ENCODE results near the gene AUTS2. TPM values are rescaled to one million over a fixed set of nuclear protein-coding genes. Genes with fewer than 3 reads are reported as not detected.

The AUTS2 gene
- total RNA-seq, 1 donor from 2014 or later = 94.1 TPM

DNA sequence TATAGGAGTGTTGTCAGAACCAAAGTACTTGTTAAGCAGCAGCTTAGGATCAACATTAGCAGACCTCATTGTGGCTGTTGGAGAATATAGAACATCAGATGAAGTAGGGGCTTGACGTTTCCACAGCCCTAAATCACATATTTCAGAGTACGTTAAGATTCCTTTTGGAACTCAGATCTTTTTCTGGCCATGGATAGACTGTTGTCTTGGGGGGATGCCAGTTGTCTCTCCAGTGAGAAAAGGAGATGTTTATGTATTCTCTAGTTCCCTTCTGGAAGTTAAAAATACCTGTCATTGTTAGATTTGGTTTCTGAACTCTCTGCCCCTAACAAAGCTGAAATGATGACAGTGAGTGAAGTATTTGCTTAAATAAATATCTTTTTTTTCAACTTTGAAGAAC lies 191.3 kb downstream of the AUTS2 start:
- peaks cover 40% of the 10 kb centered on the region for H3K4me1 Mint-ChIP-seq (ENCODE audit: unreplicated experiment)
- H3K36me3 Mint-ChIP-seq = no peaks in the 10 kb centered on the region
- H3K4me3 Mint-ChIP-seq = no peak overlapping the region
- no peaks in the 10 kb centered on the region for H3K27me3 Mint-ChIP-seq
- H3K9me3 Mint-ChIP-seq = no peaks in the 10 kb centered on the region
- TF ChIP-seq, protein P1, sequence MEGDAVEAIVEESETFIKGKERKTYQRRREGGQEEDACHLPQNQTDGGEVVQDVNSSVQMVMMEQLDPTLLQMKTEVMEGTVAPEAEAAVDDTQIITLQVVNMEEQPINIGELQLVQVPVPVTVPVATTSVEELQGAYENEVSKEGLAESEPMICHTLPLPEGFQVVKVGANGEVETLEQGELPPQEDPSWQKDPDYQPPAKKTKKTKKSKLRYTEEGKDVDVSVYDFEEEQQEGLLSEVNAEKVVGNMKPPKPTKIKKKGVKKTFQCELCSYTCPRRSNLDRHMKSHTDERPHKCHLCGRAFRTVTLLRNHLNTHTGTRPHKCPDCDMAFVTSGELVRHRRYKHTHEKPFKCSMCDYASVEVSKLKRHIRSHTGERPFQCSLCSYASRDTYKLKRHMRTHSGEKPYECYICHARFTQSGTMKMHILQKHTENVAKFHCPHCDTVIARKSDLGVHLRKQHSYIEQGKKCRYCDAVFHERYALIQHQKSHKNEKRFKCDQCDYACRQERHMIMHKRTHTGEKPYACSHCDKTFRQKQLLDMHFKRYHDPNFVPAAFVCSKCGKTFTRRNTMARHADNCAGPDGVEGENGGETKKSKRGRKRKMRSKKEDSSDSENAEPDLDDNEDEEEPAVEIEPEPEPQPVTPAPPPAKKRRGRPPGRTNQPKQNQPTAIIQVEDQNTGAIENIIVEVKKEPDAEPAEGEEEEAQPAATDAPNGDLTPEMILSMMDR (conservative IDR thresholded peaks at IDR 0.05) = no peak
- H3K27ac Mint-ChIP-seq = no peak overlapping the region
- DNase-seq (ENCODE audit: extremely low spot score, unreplicated experiment) = no peak

DNA sequence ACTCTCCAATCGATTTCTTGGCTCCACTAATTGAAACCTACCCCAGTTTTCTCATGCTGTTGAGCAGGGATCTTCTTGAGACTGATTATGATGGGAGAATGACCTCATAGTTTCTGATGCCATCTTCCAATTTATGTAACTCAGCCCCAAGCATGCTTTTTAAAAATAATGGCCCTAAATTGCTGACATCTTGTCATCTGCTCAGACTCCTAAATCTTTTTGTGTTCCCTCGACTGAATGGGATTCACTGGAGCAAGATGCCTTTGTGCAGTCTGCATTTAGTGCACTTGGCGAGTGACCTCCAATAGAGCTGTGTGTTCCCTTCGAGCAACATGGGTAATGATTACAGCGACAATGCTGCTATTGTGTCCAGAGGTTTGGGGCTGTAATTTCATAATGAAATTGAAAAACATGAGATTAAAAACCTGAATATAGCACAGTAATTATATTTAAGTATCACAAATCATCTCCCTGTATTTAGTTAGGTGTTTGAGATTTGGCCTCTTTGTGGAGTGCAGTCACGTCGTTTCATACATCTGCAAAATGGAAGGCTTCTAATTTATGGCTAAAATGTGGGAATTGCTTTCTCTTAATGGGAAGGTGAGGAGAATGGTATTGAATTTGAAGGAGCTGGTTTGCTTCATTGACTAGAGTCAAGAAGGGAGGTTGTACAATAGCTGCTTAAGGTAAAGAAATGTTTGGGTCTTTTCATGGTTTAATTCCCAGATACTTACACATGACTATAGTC lies 192.9 kb downstream of the AUTS2 start:
- H3K36me3 Mint-ChIP-seq = no peaks in the 10 kb centered on the region
- H3K27ac Mint-ChIP-seq = no peak overlapping the region
- H3K4me3 Mint-ChIP-seq = no peak overlapping the region
- H3K9me3 Mint-ChIP-seq = no peaks in the 10 kb centered on the region
- no peaks in the 10 kb centered on the region for H3K27me3 Mint-ChIP-seq
- H3K4me1 Mint-ChIP-seq (ENCODE audit: unreplicated experiment) = peaks cover 40% of the 10 kb centered on the region
- TF ChIP-seq, protein P1 (conservative IDR thresholded peaks at IDR 0.05) = no peak
- DNase-seq (ENCODE audit: extremely low spot score, unreplicated experiment) = no peak

DNA sequence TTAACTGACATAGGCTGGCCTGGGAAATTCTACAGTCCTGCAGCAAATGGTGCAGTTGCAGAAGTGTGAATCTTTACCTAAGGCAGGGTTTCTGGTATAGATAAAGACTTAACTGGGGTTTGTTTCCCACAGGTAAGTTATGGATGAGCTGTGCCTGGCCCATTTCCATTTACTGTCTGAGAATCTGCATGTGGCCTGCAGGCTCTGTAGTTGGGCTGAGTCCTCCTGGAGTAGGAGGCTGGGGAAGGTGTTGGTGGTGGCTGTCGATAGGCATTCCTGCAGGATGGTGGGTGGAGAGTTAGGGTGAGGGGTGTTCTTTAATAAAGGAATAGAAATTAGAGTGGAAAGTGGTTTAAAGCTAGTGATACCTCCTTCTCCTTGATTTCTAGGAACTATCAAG lies 193.5 kb downstream of the AUTS2 start:
- DNase-seq (ENCODE audit: extremely low spot score, unreplicated experiment) = no peak
- Mint-ChIP-seq H3K9me3 (no peaks in the 10 kb centered on the region), H3K4me3 (no peak overlapping the region), H3K27ac (no peak overlapping the region), H3K27me3 (no peaks in the 10 kb centered on the region), H3K4me1 (ENCODE audit: unreplicated experiment) (peaks cover 40% of the 10 kb centered on the region), H3K36me3 (no peaks in the 10 kb centered on the region)
- TF ChIP-seq, protein P1 (conservative IDR thresholded peaks at IDR 0.05) = no peak

DNA sequence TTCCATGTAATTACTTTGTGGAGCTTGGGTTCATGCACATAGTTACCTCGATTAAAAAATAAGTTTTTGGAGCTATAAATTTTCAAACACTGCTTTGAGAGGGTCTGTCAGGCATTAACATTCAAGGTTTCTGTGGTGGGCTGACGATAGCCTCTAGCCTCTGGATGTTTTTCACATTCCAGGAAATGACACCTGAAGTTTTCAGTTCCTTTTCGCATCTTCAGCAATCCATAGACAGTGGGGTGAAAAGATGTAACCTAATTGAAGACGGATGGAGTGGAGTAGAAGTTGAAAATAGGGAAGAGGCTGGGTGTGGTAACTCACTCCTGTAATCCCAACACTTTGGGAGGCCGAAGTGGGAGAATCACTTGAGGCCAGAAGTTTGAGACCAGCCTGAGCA lies 197.7 kb downstream of the AUTS2 start:
- no peaks in the 10 kb centered on the region for H3K36me3 Mint-ChIP-seq
- no peaks in the 10 kb centered on the region for H3K9me3 Mint-ChIP-seq
- H3K27ac Mint-ChIP-seq = no peak overlapping the region
- peaks cover 27% of the 10 kb centered on the region for H3K4me1 Mint-ChIP-seq (ENCODE audit: unreplicated experiment)
- DNase-seq (ENCODE audit: extremely low spot score, unreplicated experiment) = no peak
- H3K27me3 Mint-ChIP-seq = no peaks in the 10 kb centered on the region
- H3K4me3 Mint-ChIP-seq = no peak overlapping the region
- TF ChIP-seq, protein P1 (conservative IDR thresholded peaks at IDR 0.05) = no peak

DNA sequence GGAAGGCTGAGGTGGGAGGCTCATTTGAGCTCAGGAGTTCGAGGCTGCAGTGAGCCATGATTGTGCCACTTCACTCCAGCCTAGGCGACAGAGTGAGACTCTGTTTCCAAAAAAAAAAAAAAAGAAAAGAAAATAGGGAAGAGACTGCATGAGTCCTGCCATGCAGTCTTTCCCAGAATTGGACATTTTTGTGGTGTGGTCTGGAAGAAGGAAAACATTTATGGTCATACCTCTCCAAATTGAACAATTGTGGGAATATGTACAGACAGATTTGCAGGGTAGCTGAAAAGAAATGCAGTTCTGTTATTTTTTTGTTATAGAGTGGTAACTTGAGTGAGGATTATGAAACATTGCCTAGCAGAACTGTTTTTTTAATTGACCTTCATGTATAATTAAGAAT lies 198.1 kb downstream of the AUTS2 start:
- Mint-ChIP-seq H3K27ac (no peak overlapping the region), H3K9me3 (no peaks in the 10 kb centered on the region), H3K36me3 (no peaks in the 10 kb centered on the region), H3K27me3 (no peaks in the 10 kb centered on the region), H3K4me3 (no peak overlapping the region), H3K4me1 (ENCODE audit: unreplicated experiment) (peaks cover 25% of the 10 kb centered on the region)
- no peak for DNase-seq (ENCODE audit: extremely low spot score, unreplicated experiment)
- TF ChIP-seq, protein P1 (conservative IDR thresholded peaks at IDR 0.05) = no peak
